Thyroid gland (tissue), 4 donors: Measurements from ENCODE around the gene UTP14A.
A peak's percentile ranks its signal among the peaks of the same experiment; 100 is the strongest.

Experiments
- POLR2A ChIP-seq, 2 donors: fragments of 450-650 bp; IDR thresholded peaks; one replicate each; pipeline ENCODE4 v1.6.1; 2017; ENCODE audit warnings: antibody characterized with exemption in 2 of 2, mild to moderate bottlenecking in 2 of 2, moderate library complexity in 1 of 2
- TF ChIP-seq, protein P1 (sequence below), 6 experiments: fragments of 200-600 bp in 3 of 6; fragments of 450-650 bp in 3 of 6; sonication (generic) in 3 of 6; IDR thresholded peaks; one replicate each; pipeline ENCODE4 v1.5.1; 2016 to 2019; ENCODE audit warnings: antibody characterized with exemption in 6 of 6, mild to moderate bottlenecking in 2 of 6, inconsistent platforms in 1 of 6, moderate library complexity in 1 of 6

DNA sequence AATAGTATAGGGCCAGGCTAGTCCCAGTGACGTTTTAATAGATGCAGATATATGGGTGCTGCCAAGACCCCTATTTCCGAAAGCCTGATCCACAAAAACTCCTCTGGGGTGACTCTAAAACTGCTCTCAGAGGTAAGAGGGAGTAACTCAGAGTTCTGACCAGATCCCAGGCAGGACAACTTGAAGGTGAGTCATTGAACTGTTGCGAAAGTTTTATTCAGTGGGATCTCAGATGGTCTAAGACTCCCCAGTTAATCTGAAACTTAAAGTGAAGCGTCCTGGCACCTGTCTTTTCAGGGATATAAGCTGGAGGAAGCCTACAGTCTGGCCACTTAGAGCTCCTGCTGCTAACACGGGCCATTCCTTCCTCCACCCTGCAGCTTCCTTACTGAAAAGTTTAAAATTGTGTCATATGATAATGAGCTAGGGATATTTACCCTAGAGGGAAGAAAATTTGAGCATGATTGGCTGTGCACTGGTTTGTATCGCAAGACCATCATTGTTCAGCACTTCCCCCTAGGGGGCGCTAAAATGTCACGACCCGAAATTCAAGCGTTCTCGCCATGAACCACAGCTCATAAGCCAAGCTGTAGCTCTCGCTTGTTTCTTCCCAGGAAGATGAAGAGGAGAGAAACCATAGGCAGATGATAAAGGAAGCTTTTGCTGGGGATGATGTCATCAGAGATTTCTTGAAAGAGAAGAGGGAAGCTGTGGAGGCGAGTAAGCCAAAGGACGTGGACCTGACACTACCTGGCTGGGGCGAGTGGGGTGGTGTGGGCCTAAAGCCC, 19.5 kb downstream of the UTP14A start:
- TF ChIP-seq, protein P1, sequence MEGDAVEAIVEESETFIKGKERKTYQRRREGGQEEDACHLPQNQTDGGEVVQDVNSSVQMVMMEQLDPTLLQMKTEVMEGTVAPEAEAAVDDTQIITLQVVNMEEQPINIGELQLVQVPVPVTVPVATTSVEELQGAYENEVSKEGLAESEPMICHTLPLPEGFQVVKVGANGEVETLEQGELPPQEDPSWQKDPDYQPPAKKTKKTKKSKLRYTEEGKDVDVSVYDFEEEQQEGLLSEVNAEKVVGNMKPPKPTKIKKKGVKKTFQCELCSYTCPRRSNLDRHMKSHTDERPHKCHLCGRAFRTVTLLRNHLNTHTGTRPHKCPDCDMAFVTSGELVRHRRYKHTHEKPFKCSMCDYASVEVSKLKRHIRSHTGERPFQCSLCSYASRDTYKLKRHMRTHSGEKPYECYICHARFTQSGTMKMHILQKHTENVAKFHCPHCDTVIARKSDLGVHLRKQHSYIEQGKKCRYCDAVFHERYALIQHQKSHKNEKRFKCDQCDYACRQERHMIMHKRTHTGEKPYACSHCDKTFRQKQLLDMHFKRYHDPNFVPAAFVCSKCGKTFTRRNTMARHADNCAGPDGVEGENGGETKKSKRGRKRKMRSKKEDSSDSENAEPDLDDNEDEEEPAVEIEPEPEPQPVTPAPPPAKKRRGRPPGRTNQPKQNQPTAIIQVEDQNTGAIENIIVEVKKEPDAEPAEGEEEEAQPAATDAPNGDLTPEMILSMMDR (IDR thresholded peaks at IDR 0.05), result peak in 5 of 6 experiments; percentile 39 to 63 (median 58)
- no peak for TF ChIP-seq POLR2A (IDR thresholded peaks at IDR 0.05)
